Lung (tissue), 12 donors: ENCODE data around the gene ZNF813. TPM values are rescaled to one million over a fixed set of nuclear protein-coding genes. Genes with fewer than 3 reads are reported as not detected.
"Not testable (repeated sequence)": the region's sequence is repeated elsewhere in the genome, so short reads cannot be mapped to it uniquely, and the experiment has no call there.

ENCODE experiments used
- ATAC-seq: fragments of 200-7000 bp; cut with Tn5 transposase; one replicate; pipeline ENCODE4 v1.9.1; 2020; ENCODE audit warnings: moderate number of reproducible peaks; ENCODE audit not compliant: insufficient read depth, low FRiP score
- DNase-seq, 3 donors: peaks; one replicate each; pipeline ENCODE4 v3.0.0-alpha.2; 2013 to 2017
- H3K27ac ChIP-seq, 2 donors: one replicate each; pipeline ENCODE4 v1.5.1; 2013; ENCODE audit warnings: mild to moderate bottlenecking in 2 of 2, moderate library complexity in 2 of 2, control low read depth in 1 of 2, inconsistent platforms in 1 of 2, low read depth in 1 of 2, low read length in 1 of 2
- H3K27me3 ChIP-seq, 3 donors: one replicate each; pipeline ENCODE4 v1.5.1; 2013; ENCODE audit warnings: low read length in 2 of 3; ENCODE audit not compliant: control insufficient read depth in 3 of 3, insufficient read depth in 3 of 3
- H3K36me3 ChIP-seq, 4 donors: one replicate each; pipeline ENCODE4 v1.5.1; 2013; ENCODE audit warnings: low read length in 4 of 4, mild to moderate bottlenecking in 1 of 4, moderate library complexity in 1 of 4; ENCODE audit not compliant: control insufficient read depth in 4 of 4, insufficient read depth in 4 of 4
- H3K4me1 ChIP-seq, 5 donors: one replicate each; pipeline ENCODE4 v1.5.1; 2013; ENCODE audit warnings: low read length in 5 of 5, mild to moderate bottlenecking in 2 of 5, moderate library complexity in 1 of 5; ENCODE audit not compliant: control insufficient read depth in 5 of 5, insufficient read depth in 5 of 5
- H3K4me3 ChIP-seq: one replicate; pipeline ENCODE4 v1.5.1; 2013; ENCODE audit warnings: mild to moderate bottlenecking, control low read depth, moderate library complexity
- H3K9ac ChIP-seq, 2 donors: one replicate each; pipeline ENCODE4 v1.5.1; 2013; ENCODE audit warnings: low read length in 2 of 2, control low read depth in 1 of 2; ENCODE audit not compliant: insufficient read depth in 1 of 2
- H3K9me3 ChIP-seq, 4 donors: one replicate each; pipeline ENCODE4 v1.5.1; 2013; ENCODE audit warnings: low read length in 3 of 4, mild to moderate bottlenecking in 1 of 4, moderate library complexity in 1 of 4; ENCODE audit not compliant: control insufficient read depth in 4 of 4, insufficient read depth in 3 of 4
- CTCF ChIP-seq: IDR thresholded peaks from 2 replicates; pipeline ENCODE4 v1.5.1; 2012; ENCODE audit warnings: mild to moderate bottlenecking; ENCODE audit errors: control extremely low read depth, extremely low read depth
- WGBS, 2 donors: extraction: QIAGEN DNeasy Blood & Tissue Kit; methylation state at CpG; one replicate each; pipeline ENCODE4 v1.1.7; 2013; 5-methylcytosine and 5-hydroxymethylcytosine counted together
- polyA plus RNA-seq, 2 donors: library from polyadenylated mRNA; stranded (reverse); fragments of 200-250 nt; gene quantifications; one replicate each; pipeline ENCODE4 v1.2.1, GENCODE V29; 2013
- total RNA-seq, 2 donors: library from RNA; depleted of rRNA in 1 of 2; stranded (reverse); fragments of >200 nt in 1 of 2; gene quantifications; one replicate each; pipeline ENCODE4 v1.2.1, GENCODE V29; 2014 to 2021
- donor health status: control.
- donor health status: control.
- donor health status: Bipolar disorder and iron deficiency.
- donor health status: healthy.
- donor health status: DM: yes; HTN: yes; CAD: no.

ZNF813 gene
- total and polyA plus RNA-seq, 4 donors = 1.2 to 5.3 (median 2.0) TPM

DNA sequence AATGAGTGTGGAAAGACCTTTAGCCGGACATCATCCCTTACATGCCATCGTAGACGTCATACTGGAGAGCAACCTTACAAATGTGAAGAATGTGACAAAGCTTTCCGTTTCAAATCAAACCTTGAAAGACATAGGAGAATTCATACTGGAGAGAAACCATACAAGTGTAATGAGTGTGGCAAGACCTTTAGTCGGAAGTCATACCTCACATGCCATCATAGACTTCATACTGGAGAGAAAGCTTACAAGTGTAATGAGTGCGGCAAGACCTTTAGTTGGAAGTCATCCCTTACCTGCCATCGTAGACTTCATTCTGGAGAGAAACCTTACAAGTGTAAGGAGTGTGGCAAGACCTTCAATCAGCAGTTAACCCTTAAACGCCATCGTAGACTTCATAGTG lies 11.7 kb upstream of the ZNF813 start:
- Histone ChIP-seq H3K27me3 (no peaks in the 10 kb centered on the region), H3K27ac (no peak overlapping the region), H3K9me3 (peaks cover 14 to 22% (median 19%) of the 10 kb centered on the region in 4 donors), H3K36me3 (peaks cover 16 to 48% (median 33%) of the 10 kb centered on the region in 4 donors), H3K9ac (no peak overlapping the region), H3K4me1 (no peaks in the 10 kb centered on the region), H3K4me3 (no peak overlapping the region)
- WGBS, 2 donors = 87 to 97% methylated on average over 9 of the region's 9 CpGs
- DNase-seq (no peak), ATAC-seq (no peak)
- no peak for TF ChIP-seq CTCF

DNA sequence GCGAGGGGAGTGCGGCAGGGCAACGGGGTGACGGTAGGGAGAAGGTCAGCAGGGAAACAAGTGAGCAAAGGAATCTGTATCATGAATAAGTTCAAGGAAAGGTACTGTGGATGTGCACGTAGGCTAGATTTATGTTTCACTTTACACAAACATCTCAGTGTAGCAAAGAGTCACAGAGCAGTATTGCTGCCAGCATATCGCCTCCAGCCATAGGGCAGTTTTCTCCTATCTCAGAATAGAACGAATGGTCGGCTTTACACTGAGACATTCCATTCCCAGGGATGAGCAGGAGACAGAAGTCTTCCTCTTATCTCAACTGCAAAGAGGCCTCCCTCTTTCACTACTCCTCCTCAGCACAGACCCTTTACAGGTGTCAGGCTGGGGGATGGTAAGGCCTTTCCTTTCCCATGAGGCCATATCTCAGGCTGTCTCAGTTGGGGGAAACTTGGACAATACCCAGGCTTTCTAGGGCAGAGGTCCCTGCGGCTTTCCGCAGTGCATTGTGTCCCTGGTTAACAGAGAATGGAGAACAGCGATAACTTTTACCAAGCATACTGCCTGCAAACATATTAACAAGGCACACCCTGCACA lies 7.3 kb upstream of the ZNF813 start:
- ATAC-seq = not testable (repeated sequence)
- peaks cover 8 to 14% (median 10%) of the 10 kb centered on the region in 4 donors for H3K9me3 ChIP-seq
- 58 to 73% methylated on average over 11 of the region's 11 CpGs for WGBS, 2 donors

DNA sequence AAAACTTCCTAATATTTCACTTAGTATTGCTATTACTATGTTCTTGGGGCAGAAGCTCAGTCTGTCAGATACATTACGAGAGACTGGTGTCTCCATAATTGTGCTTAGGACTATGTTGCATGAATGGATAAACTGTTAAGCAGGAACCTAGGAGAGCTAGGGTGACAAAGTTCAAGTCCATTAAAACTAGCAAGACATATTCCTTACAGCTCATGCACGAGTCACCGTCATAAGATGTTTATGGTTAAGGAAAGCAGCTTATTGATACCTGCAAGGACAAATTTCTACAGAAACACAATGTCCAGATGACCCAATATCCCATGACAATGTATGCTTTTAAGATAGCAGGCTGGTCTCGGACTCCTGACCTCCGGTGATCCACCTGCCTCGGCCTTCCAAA lies 5.7 kb upstream of the ZNF813 start:
- DNase-seq (no peak), ATAC-seq (no peak)
- no peak overlapping the region for H3K4me3 ChIP-seq
- no peak for TF ChIP-seq CTCF
- H3K36me3 ChIP-seq = peaks cover 0 to 3% (median under 1%) of the 10 kb centered on the region in 4 donors
- no peaks in the 10 kb centered on the region for H3K27me3 ChIP-seq
- H3K4me1 ChIP-seq = peaks cover 0 to 5% (median 0%) of the 10 kb centered on the region in 5 donors
- 91 to 96% methylated on average over 6 of the region's 6 CpGs for whole genome bisulfite sequencing, 2 donors
- H3K9me3 ChIP-seq = peaks cover 0 to 11% (median 6%) of the 10 kb centered on the region in 4 donors
- H3K9ac ChIP-seq = no peak overlapping the region
- no peak overlapping the region for H3K27ac ChIP-seq

More for the DNA sequence above, 7.3 kb upstream of the ZNF813 start:
- not testable (repeated sequence) for H3K27me3 ChIP-seq, H3K27ac ChIP-seq, DNase-seq, H3K4me1 ChIP-seq, H3K4me3 ChIP-seq, H3K9ac ChIP-seq
- peaks cover 0 to 16% (median 8%) of the 10 kb centered on the region in 4 donors for H3K36me3 ChIP-seq

DNA sequence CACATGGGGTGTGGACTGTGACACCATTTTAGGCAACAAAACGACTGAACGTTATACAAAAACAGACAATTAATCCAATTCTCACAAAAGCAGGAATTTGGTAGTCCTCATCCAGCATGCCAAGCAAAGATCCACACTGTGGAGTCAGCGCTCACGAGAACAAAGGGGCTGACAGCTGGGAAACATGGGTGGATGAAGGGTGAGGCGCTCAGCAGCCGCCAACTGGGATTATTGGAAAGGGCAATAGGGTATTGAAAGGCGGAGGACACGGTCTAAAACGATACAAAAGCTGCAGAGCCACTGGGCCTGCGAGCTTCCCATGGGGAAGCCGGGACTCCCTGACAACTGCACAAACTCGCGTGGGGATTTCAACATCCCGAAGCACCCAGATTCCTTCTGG lies 4.7 kb upstream of the ZNF813 start:
- Histone ChIP-seq H3K27ac (no peak overlapping the region), H3K9me3 (peaks cover 0 to 11% (median 0%) of the 10 kb centered on the region in 4 donors), H3K9ac (no peak overlapping the region), H3K36me3 (peaks cover 0 to 2% (median 0%) of the 10 kb centered on the region in 4 donors), H3K27me3 (no peaks in the 10 kb centered on the region), H3K4me1 (peaks cover 0 to 5% (median 0%) of the 10 kb centered on the region in 5 donors), H3K4me3 (no peak overlapping the region)
- DNase-seq (no peak), ATAC-seq (no peak)
- 47 to 59% methylated on average over 14 of the region's 14 CpGs for WGBS, 2 donors
- no peak for TF ChIP-seq CTCF
